Subcutaneous abdominal adipose tissue (tissue), 5 donors: ENCODE measurements around the gene IL5.
"Not testable (repeated sequence)": the region's sequence is repeated elsewhere in the genome, so short reads cannot be mapped to it uniquely, and the experiment has no call there.

Experiments
- H3K27ac ChIP-seq: one replicate; pipeline ENCODE4 v1.7.0; 2013; ENCODE audit warnings: low read depth, mild to moderate bottlenecking, inconsistent platforms, low read length, moderate library complexity
- H3K27me3 ChIP-seq, 5 donors: one replicate each; pipeline ENCODE4 v1.7.0; 2013; ENCODE audit warnings: low read length in 5 of 5, inconsistent platforms in 1 of 5; ENCODE audit not compliant: control insufficient read depth in 5 of 5, insufficient read depth in 4 of 5
- H3K36me3 ChIP-seq, 5 donors: one replicate each; pipeline ENCODE4 v1.7.0; 2013; ENCODE audit warnings: low read length in 5 of 5; ENCODE audit not compliant: control insufficient read depth in 5 of 5, insufficient read depth in 5 of 5
- H3K4me1 ChIP-seq, 5 donors: one replicate each; pipeline ENCODE4 v1.7.0; 2013; ENCODE audit warnings: low read length in 5 of 5, mild to moderate bottlenecking in 3 of 5, moderate library complexity in 1 of 5; ENCODE audit not compliant: control insufficient read depth in 5 of 5, insufficient read depth in 5 of 5
- H3K4me3 ChIP-seq, 5 donors: one replicate each; pipeline ENCODE4 v1.7.0; 2013; ENCODE audit warnings: low read length in 5 of 5, low read depth in 1 of 5
- H3K9ac ChIP-seq, 5 donors: one replicate each; pipeline ENCODE4 v1.7.0; 2013; ENCODE audit warnings: low read length in 5 of 5, mild to moderate bottlenecking in 4 of 5, moderate library complexity in 3 of 5
- H3K9me3 ChIP-seq, 5 donors: one replicate each; pipeline ENCODE4 v1.7.0; 2013; ENCODE audit warnings: low read length in 5 of 5; ENCODE audit not compliant: control insufficient read depth in 5 of 5
- donor health status: healthy.
- donor health status: healthy.
- donor health status: healthy.
- donor health status: healthy.
- donor health status: healthy.

The IL5 gene

GRCh38 chr5:132543472-132544201, at the start of gene IL5:
Gene IL5 (minus strand): TSS chr5:132543522. CDS start chr5:132543478, 44 bp downstream.
- no peaks in the 10 kb centered on the region for H3K36me3 ChIP-seq
- no peaks in the 10 kb centered on the region for H3K27me3 ChIP-seq
- H3K4me1 ChIP-seq, result no peaks in the 10 kb centered on the region
- no peak within 1 kb of the TSS for H3K27ac ChIP-seq
- H3K4me3 ChIP-seq, result no peak within 1 kb of the TSS
- H3K9me3 ChIP-seq, result no peaks in the 10 kb centered on the region
- no peak within 1 kb of the TSS for H3K9ac ChIP-seq

DNA sequence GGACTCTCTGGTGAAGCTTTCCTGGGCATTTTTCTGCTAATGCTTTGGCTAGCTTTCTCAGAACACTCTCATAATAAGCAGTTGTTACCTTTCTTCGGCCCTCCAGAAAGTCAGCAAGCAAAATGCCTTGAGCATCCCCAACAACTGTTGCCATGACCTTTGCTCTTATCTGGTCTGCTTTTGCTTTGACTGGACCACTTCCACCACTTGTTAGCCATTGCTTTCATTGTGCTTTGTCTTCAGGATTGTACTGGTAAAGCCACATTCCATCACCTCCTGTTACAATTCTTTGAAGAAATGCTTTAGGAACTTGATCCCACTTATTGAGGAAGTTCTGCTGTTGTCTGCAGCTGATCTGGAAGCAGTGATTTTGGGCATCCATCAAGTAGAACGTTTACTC, 49.2 kb upstream of the IL5 start:
- Histone ChIP-seq H3K9ac (no peak overlapping the region), H3K36me3 (peaks cover 49 to 89% (median 68%) of the 10 kb centered on the region in 5 donors), H3K27ac (no peak overlapping the region), H3K9me3 (no peaks in the 10 kb centered on the region), H3K4me1 (no peaks in the 10 kb centered on the region), H3K27me3 (no peaks in the 10 kb centered on the region), H3K4me3 (no peak overlapping the region)

DNA sequence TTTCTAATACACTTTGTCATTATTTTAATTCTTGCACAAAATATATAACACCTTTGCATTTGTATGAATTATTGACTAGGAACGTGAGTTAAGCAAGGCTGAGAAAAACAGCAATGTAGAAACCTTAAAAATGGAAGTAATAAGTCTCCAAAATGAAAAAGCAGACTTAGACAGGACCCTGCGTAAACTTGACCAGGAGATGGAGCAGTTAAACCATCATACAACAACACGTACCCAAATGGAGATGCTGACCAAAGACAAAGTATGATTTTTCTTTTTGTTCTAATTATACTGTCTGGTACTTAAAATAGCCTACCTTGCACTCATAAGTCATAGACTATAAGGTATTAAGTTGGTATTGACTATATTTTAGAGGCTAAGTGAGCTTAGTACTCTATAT, 47.8 kb upstream of the IL5 start:
- H3K36me3 ChIP-seq, result peaks cover 37 to 78% (median 59%) of the 10 kb centered on the region in 5 donors

DNA sequence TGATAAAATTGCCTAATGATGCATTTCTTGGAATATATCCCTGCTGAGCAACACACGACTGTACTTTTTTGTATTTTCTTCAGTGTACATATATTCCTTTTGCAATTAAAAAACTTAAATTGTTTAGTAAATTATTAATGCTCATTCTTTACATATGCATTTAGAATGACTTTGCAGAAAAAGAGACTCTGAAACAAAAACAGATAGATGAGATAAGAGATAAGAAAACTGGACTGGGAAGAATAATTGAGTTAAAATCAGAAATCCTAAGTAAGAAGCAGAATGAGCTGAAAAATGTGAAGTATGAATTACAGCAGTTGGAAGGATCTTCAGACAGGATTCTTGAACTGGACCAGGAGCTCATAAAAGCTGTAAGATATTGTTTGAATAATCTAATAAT, 46.1 kb upstream of the IL5 start:
- H3K27me3 ChIP-seq, result no peaks in the 10 kb centered on the region
- H3K4me3 ChIP-seq, result no peak overlapping the region
- peaks cover 28 to 64% (median 48%) of the 10 kb centered on the region in 5 donors for H3K36me3 ChIP-seq
- no peaks in the 10 kb centered on the region for H3K4me1 ChIP-seq
- H3K9ac ChIP-seq, result no peak overlapping the region
- no peaks in the 10 kb centered on the region for H3K9me3 ChIP-seq
- no peak overlapping the region for H3K27ac ChIP-seq

More for the DNA sequence above, 47.8 kb upstream of the IL5 start:
- no peaks in the 10 kb centered on the region for H3K4me1 ChIP-seq
- no peaks in the 10 kb centered on the region for H3K9me3 ChIP-seq
- no peak overlapping the region for H3K9ac ChIP-seq
- no peak overlapping the region for H3K27ac ChIP-seq
- H3K27me3 ChIP-seq, result no peaks in the 10 kb centered on the region
- H3K4me3 ChIP-seq, result no peak overlapping the region

DNA sequence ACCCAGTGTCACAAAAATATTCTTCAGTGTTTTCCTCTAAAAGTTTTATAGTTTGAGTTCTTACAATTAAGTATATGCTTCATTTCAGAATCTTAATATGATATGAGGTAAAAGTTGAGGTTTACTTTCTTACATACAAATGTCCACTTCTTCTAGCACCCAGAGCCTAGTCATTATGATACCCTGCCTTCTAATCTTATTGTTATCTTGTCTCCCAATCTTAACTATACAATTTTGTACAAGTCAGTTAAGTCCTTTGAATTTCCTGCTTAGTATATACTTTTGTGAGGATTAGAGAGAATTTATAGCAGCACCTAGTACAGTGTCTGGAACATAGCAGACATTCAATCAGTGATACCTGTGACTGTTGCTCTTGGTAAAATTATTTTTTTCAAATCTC, 42.7 kb upstream of the IL5 start:
- Histone ChIP-seq H3K9me3 (no peaks in the 10 kb centered on the region), H3K27me3 (no peaks in the 10 kb centered on the region), H3K4me1 (no peaks in the 10 kb centered on the region), H3K9ac (no peak overlapping the region), H3K4me3 (no peak overlapping the region), H3K27ac (no peak overlapping the region), H3K36me3 (peaks cover 12 to 50% (median 35%) of the 10 kb centered on the region in 5 donors)

DNA sequence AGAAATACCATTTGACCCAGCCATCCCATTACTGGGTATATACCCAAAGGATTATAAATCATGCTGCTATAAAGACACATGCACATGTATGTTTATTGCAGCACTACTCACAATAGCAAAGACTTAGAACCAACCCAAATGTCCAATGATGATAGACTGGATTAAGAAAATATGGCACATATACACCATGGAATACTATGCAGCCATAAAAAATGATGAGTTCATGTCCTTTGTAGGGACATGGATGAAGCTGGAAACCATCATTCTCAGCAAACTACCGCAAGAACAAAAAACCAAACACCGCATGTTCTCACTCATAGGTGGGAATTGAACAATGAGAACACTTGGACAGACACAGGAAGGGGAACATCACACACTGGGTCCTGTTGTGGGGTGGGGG, 41.2 kb upstream of the IL5 start:
- not testable (repeated sequence) for H3K9ac ChIP-seq, H3K9me3 ChIP-seq, H3K27ac ChIP-seq, H3K4me1 ChIP-seq, H3K4me3 ChIP-seq, H3K27me3 ChIP-seq
- peaks cover 12 to 42% (median 38%) of the 10 kb centered on the region in 5 donors for H3K36me3 ChIP-seq

DNA sequence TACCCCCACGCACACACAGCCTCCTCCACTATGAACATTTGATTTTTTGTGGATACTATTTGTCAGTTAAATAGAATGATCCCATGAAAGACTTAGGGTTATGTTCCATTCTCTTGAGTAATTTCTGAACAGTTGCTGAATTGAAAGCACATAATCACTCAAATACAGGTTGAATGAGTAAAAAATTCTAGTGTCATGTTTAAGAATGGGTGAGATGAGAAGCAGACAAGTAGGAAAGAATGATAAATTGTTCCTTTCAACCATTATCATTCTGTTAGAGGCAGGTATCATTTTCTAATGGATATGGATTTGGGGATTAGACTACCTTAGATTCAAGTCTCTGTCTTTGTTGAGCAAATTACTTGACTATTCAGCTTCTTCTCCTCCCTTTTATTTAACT, 32.8 kb upstream of the IL5 start:
- Histone ChIP-seq H3K9ac (no peak overlapping the region), H3K4me1 (no peaks in the 10 kb centered on the region), H3K9me3 (no peaks in the 10 kb centered on the region), H3K4me3 (no peak overlapping the region), H3K36me3 (peaks cover 19 to 41% (median 38%) of the 10 kb centered on the region in 5 donors), H3K27me3 (no peaks in the 10 kb centered on the region), H3K27ac (no peak overlapping the region)

DNA sequence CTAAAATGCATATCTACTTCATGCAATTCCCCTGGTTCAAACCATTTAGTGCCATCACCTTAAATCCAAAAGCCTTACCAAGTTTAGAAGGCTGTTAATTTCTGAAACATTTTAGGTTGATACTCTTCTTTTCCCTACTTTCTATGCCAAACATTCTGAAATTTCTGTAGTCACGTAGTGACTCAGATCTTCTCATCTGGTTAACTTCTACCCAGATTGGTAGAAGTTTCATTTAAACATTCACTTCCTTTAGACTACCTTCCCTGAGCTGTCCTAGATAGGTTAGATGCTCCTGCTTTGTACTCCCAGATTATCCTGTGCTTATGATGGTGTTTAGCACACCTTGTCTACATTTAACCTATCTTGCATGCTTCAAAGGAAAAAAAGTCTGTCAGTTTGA, 23.3 kb upstream of the IL5 start:
- H3K36me3 ChIP-seq, result peaks cover 11 to 46% (median 19%) of the 10 kb centered on the region in 5 donors
- H3K27ac ChIP-seq, result no peak overlapping the region
- H3K27me3 ChIP-seq, result no peaks in the 10 kb centered on the region
- peaks cover 0 to 10% (median 3%) of the 10 kb centered on the region in 5 donors for H3K9me3 ChIP-seq
- no peak overlapping the region for H3K4me3 ChIP-seq
- H3K4me1 ChIP-seq, result no peaks in the 10 kb centered on the region
- H3K9ac ChIP-seq, result no peak overlapping the region

- not testable (repeated sequence) for H3K27ac ChIP-seq, H3K4me1 ChIP-seq, H3K27me3 ChIP-seq, H3K9me3 ChIP-seq, H3K4me3 ChIP-seq, H3K9ac ChIP-seq
- H3K36me3 ChIP-seq, result peaks cover 15 to 48% (median 25%) of the 10 kb centered on the region in 5 donors
Observed at GRCh38 chr5:132564555-132564954, 21.2 kb upstream of the IL5 start.

GRCh38 chr5:132561601-132562000, 18.3 kb upstream of the IL5 start:
- Histone ChIP-seq H3K36me3 (peaks cover 15 to 39% (median 25%) of the 10 kb centered on the region in 5 donors), H3K4me1 (peaks cover 0 to 22% (median 15%) of the 10 kb centered on the region in 5 donors), H3K27ac (no peak overlapping the region), H3K4me3 (no peak overlapping the region), H3K9me3 (peaks cover 0 to 10% (median 3%) of the 10 kb centered on the region in 5 donors), H3K9ac (no peak overlapping the region), H3K27me3 (no peaks in the 10 kb centered on the region)
